Activated CD4-positive, CD25-positive, alpha-beta regulatory T cell treated with anti-CD3 and anti-CD28 coated beads, Interleukin-2, amount 50 U/mL, for 72 hours (primary cell): ENCODE data around the gene PLEKHG3.

Experiments
- DNase-seq: peaks from one replicate; pipeline ENCODE4 v3.0.0; 2021

Gene PLEKHG3

GRCh38 chr14:64767215-64767964 lies 63.2 kb downstream of the PLEKHG3 start:
- no peak for DNase-seq

- no peak for DNase-seq
These were observed 64.3 kb downstream of the PLEKHG3 start for GRCh38 chr14:64768401-64769095.

- DNase-seq: no peak
These were observed 65.1 kb downstream of the PLEKHG3 start for GRCh38 chr14:64769096-64770020.

GRCh38 chr14:64770751-64771150 lies 66.5 kb downstream of the PLEKHG3 start:
- DNase-seq: no peak

- no peak for DNase-seq
These were observed 66.9 kb downstream of the PLEKHG3 start for GRCh38 chr14:64771161-64771560.

GRCh38 chr14:64772397-64772950 lies 68.2 kb downstream of the PLEKHG3 start:
- no peak for DNase-seq

- DNase-seq: no peak
These were observed 68.8 kb downstream of the PLEKHG3 start for GRCh38 chr14:64773046-64773445.

GRCh38 chr14:64773577-64773976 lies 69.4 kb downstream of the PLEKHG3 start:
- DNase-seq: no peak

GRCh38 chr14:64774272-64774671 lies 70.0 kb downstream of the PLEKHG3 start:
- no peak for DNase-seq

GRCh38 chr14:64775081-64775777 lies 71.0 kb downstream of the PLEKHG3 start:
- no peak for DNase-seq

- no peak for DNase-seq
These were observed 73.2 kb downstream of the PLEKHG3 start for GRCh38 chr14:64777461-64777860.

- DNase-seq: no peak
These were observed 74.0 kb downstream of the PLEKHG3 start for GRCh38 chr14:64778104-64778754.

- DNase-seq: no peak
These were observed 75.2 kb downstream of the PLEKHG3 start for GRCh38 chr14:64779472-64779871.

GRCh38 chr14:64782196-64782595 lies 78.0 kb downstream of the PLEKHG3 start:
- DNase-seq: no peak

- no peak for DNase-seq
These were observed 79.8 kb downstream of the PLEKHG3 start for GRCh38 chr14:64784006-64784405.

GRCh38 chr14:64786296-64787149 lies 82.3 kb downstream of the PLEKHG3 start:
- no peak for DNase-seq

- DNase-seq: no peak
These were observed 83.4 kb downstream of the PLEKHG3 start for GRCh38 chr14:64787619-64788018.

- no peak for DNase-seq
These were observed 84.5 kb downstream of the PLEKHG3 start for GRCh38 chr14:64788706-64789105.

GRCh38 chr14:64789696-64790095 lies 85.5 kb downstream of the PLEKHG3 start:
- DNase-seq: no peak

- no peak for DNase-seq
These were observed 86.3 kb downstream of the PLEKHG3 start for GRCh38 chr14:64790478-64790877.

GRCh38 chr14:64792231-64792630 lies 88.0 kb downstream of the PLEKHG3 start:
- DNase-seq: no peak
